LNCaP clone FGC (cell line): Measurements from ENCODE around the gene ZBTB2.
"Not testable (repeated sequence)": the region's sequence is repeated elsewhere in the genome, so short reads cannot be mapped to it uniquely, and the experiment has no call there.

ENCODE experiments used
- DNase-seq: peaks from one replicate; pipeline ENCODE4 v3.0.0-alpha.2; 2011; ENCODE audit warnings: low read depth
- H3K4me3 ChIP-seq: 2 replicates; pipeline ENCODE4 v1.5.1; 2011; ENCODE audit warnings: mild to moderate bottlenecking, low read depth, low read length, control low read depth
- CTCF ChIP-seq: IDR thresholded peaks from 2 replicates; pipeline ENCODE4 v1.5.1; 2012; ENCODE audit warnings: mild to moderate bottlenecking; ENCODE audit not compliant: control insufficient read depth, insufficient read depth; ENCODE audit errors: extremely low read depth

The ZBTB2 gene

GRCh38 chr6:151385177-151385576 is 6.2 kb downstream of the ZBTB2 start:
- no peak for DNase-seq
- TF ChIP-seq CTCF, result no peak
- no peak overlapping the region for H3K4me3 ChIP-seq

DNA sequence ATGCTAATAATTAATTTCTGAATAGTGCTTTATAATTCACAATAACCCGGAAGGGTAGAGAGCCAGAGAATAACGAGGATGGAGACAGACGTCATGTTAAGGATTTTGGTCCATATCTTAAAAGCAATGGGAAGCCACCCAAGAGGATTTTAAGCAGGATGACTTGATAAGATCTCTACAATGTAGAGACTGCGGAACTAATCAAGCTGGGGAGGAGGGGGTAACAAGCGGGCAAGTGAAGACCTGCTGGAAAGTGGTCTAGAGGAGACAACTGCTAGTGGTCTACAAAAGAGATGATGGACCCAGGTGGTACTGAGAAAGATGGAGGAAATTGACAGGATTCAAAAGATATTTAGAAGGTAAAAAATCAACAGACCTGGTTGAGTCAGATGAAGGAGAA is 7.2 kb downstream of the ZBTB2 start:
- no peak for DNase-seq
- H3K4me3 ChIP-seq, result no peak overlapping the region
- no peak for TF ChIP-seq CTCF

GRCh38 chr6:151382631-151383030 is 8.7 kb downstream of the ZBTB2 start:
- DNase-seq, H3K4me3 ChIP-seq: not testable (repeated sequence)

DNA sequence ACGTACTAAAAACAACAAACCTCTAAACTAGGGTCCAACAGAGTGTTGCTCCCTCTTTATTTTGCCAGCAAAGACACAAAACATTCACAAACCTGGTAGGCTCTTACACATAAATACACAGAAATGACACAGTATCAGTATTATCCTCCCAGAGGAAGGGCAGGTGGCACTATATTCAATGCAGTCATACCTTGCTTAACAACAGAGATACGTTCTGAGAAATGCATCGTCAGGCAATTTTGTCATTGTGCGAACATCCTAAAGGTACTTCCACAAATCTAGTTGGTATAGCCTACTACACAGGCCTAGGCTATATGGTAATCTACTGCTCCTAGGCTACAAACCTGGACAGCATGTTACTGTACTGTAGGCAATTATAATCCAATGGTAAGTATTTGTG is 9.6 kb downstream of the ZBTB2 start:
- DNase-seq, result no peak
- H3K4me3 ChIP-seq, result no peak overlapping the region
- TF ChIP-seq CTCF, result no peak

DNA sequence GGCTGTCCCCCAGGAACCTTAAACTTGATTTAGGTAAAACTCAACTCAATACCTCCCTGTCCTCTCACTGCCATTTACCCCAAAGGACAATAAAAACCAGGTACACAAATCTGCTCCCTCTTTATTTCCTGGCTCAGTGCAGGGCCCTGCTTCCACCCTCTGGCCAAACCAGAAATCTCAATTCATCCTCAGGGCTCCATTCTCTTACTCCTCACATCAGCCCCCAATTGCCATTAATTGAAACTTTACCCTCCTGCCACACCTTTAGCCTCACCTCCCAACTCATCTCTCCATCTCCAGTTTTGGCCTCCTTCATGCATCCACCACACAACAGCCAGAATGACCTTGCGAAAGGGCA is 10.5 kb downstream of the ZBTB2 start:
- TF ChIP-seq CTCF, result no peak
- no peak overlapping the region for H3K4me3 ChIP-seq
- no peak for DNase-seq

GRCh38 chr6:151379933-151380847 is 11.2 kb downstream of the ZBTB2 start:
- no peak overlapping the region for H3K4me3 ChIP-seq
- no peak for DNase-seq
- no peak for TF ChIP-seq CTCF

- DNase-seq, result no peak
- no peak overlapping the region for H3K4me3 ChIP-seq
- no peak for TF ChIP-seq CTCF
Observed at GRCh38 chr6:151377095-151377494, 14.3 kb downstream of the ZBTB2 start.
